ENCODE data around the gene RNF25. TPM values are rescaled to one million over a fixed set of nuclear protein-coding genes. Genes with fewer than 3 reads are reported as not detected.
"Not testable (repeated sequence)": the region's sequence is repeated elsewhere in the genome, so short reads cannot be mapped to it uniquely, and the experiment has no call there.

Gene RNF25
- total RNA-seq, 1 donor = 21.1 TPM

DNA sequence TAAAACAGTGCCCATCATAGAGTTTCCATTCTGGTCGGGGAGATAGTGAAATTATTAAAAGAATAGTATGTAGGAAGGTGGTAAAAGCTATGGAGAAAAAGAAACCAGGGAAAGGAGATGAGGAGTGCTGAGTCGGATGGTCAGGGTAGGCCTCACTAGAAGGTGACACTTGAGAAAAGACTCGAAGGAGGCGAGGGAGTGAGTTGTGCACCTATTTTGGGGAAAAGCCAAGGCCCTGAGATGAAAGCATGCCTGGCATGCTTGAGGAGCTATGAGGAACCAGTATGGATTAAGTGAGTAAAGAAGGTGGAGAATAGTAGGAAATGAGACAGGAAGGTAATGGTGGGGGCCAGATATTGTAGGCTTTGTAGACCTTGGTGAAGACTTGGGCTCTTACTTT is 31.5 kb upstream of the RNF25 start:
- no peaks in the 10 kb centered on the region for H3K4me1 ChIP-seq (ENCODE audit: insufficient read depth, low read length)
- H3K9me3 ChIP-seq (ENCODE audit: low read depth, low read length) = no peaks in the 10 kb centered on the region
- H3K27me3 ChIP-seq (ENCODE audit: insufficient read depth, low read length) = peaks cover 2% of the 10 kb centered on the region
- no peak overlapping the region for H3K4me3 ChIP-seq (ENCODE audit: low read length)

- no peaks in the 10 kb centered on the region for H3K9me3 ChIP-seq (ENCODE audit: low read depth, low read length)
- no peak overlapping the region for H3K4me3 ChIP-seq (ENCODE audit: low read length)
- peaks cover 2% of the 10 kb centered on the region for H3K27me3 ChIP-seq (ENCODE audit: insufficient read depth, low read length)
These were observed 30.0 kb upstream of the RNF25 start for GRCh38 chr2:218701806-218702205.

GRCh38 chr2:218698885-218699284 is 27.1 kb upstream of the RNF25 start:
- Histone ChIP-seq H3K9me3 (ENCODE audit: low read depth, low read length) (no peaks in the 10 kb centered on the region), H3K4me3 (ENCODE audit: low read length) (no peak overlapping the region), H3K27me3 (ENCODE audit: insufficient read depth, low read length) (no peaks in the 10 kb centered on the region), H3K4me1 (ENCODE audit: insufficient read depth, low read length) (no peaks in the 10 kb centered on the region)

More at GRCh38 chr2:218701806-218702205, 30.0 kb upstream of the RNF25 start:
- no peaks in the 10 kb centered on the region for H3K4me1 ChIP-seq (ENCODE audit: insufficient read depth, low read length)

GRCh38 chr2:218694405-218695145 is 22.8 kb upstream of the RNF25 start:
- no peak overlapping the region for H3K4me3 ChIP-seq (ENCODE audit: low read length)
- H3K27me3 ChIP-seq (ENCODE audit: insufficient read depth, low read length) = no peaks in the 10 kb centered on the region
- no peaks in the 10 kb centered on the region for H3K9me3 ChIP-seq (ENCODE audit: low read depth, low read length)
- no peaks in the 10 kb centered on the region for H3K4me1 ChIP-seq (ENCODE audit: insufficient read depth, low read length)

- H3K9me3 ChIP-seq (ENCODE audit: low read depth, low read length) = no peaks in the 10 kb centered on the region
- no peaks in the 10 kb centered on the region for H3K27me3 ChIP-seq (ENCODE audit: insufficient read depth, low read length)
- no peak overlapping the region for H3K4me3 ChIP-seq (ENCODE audit: low read length)
- no peaks in the 10 kb centered on the region for H3K4me1 ChIP-seq (ENCODE audit: insufficient read depth, low read length)
These were observed 19.4 kb upstream of the RNF25 start for GRCh38 chr2:218691234-218691633.

DNA sequence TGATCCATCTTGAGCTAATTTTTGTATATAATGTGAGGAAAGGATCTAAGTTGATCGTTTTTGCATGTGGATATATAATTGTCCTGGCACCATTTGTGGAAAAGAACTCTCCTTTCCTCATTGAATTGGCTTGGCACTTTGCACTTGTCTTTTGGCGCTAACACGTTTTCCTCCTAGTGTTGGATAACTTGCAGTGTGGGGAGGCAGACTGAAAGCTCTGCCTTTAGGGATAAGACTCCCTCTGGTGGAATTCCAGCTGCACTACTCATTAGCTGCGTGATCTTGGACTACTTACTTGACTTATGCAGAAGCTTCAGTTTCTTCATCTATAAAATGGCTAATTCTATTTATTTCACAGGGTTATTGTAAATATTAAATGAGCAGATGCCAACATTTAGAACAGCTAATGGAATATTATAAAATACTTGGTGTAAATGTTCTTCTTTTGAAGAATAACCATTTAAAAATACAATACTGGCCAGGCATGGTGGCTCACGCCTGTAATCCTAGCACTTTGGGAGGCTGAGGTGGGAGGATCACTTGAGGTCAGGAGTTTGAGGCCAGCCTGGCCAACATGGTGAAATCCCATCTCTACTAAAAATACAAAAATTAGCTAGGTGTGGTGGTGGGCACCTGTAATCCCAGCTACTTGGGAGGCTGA is 15.7 kb upstream of the RNF25 start:
- not testable (repeated sequence) for H3K27me3 ChIP-seq (ENCODE audit: insufficient read depth, low read length); H3K4me3 ChIP-seq (ENCODE audit: low read length); H3K9me3 ChIP-seq (ENCODE audit: low read depth, low read length); H3K4me1 ChIP-seq (ENCODE audit: insufficient read depth, low read length)

- Histone ChIP-seq H3K27me3 (ENCODE audit: insufficient read depth, low read length) (no peaks in the 10 kb centered on the region), H3K4me3 (ENCODE audit: low read length) (no peak overlapping the region), H3K4me1 (ENCODE audit: insufficient read depth, low read length) (peaks cover 9% of the 10 kb centered on the region), H3K9me3 (ENCODE audit: low read depth, low read length) (no peaks in the 10 kb centered on the region)
These were observed 8.3 kb upstream of the RNF25 start for GRCh38 chr2:218680061-218680460.

DNA sequence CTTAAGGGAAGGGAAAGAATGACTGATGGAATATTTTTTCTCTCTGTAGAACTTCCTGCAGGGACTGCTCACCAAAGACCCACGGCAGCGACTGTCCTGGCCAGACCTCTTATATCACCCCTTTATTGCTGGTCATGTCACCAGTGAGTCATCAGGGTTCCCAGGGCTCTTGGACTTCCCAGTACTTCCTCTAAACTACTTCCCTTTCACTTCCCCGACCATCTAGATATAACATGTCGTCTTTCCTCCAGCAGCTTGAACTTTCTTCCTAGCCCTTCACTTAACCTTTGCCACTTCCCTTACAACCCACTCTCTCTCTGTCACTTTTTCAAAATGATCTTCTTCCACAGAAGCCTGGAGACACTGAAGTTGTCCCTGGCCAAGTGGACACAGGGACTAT is 7.3 kb upstream of the RNF25 start:
- H3K4me1 ChIP-seq (ENCODE audit: insufficient read depth, low read length) = peaks cover 9% of the 10 kb centered on the region
- no peak overlapping the region for H3K4me3 ChIP-seq (ENCODE audit: low read length)
- H3K9me3 ChIP-seq (ENCODE audit: low read depth, low read length) = no peaks in the 10 kb centered on the region
- no peaks in the 10 kb centered on the region for H3K27me3 ChIP-seq (ENCODE audit: insufficient read depth, low read length)

DNA sequence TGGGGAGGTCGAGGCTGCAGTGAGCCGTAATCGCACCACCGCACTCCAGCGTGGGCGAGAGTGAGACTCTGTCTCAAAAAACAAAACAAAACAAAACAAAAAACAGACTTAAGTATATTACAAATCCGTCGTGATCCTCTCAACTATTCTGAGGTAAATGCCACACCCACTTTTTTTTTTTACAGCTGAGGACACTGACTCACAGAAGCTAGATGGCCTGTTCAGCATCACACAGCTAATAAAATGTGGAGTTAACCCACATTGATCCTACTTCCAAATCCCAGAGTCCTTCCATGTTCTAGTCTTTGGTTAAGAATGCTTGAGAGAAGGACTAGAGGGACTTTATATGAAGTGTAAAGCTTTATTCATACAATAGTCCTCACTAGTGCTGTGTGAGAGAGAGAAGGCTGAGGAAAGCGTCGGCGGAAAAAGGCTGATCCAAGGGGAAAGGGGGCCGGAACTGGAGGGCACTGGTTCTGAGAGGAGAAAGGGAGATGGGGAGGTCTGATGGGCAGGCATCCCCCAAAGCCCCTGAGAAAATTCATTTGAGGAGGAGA is 627 bp downstream of the RNF25 start:
- H3K4me3 ChIP-seq (ENCODE audit: low read length) = peak overlapping the region; percentile 61
- peaks cover 18% of the 10 kb centered on the region for H3K4me1 ChIP-seq (ENCODE audit: insufficient read depth, low read length)
- no peaks in the 10 kb centered on the region for H3K27me3 ChIP-seq (ENCODE audit: insufficient read depth, low read length)
- H3K9me3 ChIP-seq (ENCODE audit: low read depth, low read length) = no peaks in the 10 kb centered on the region

- Histone ChIP-seq H3K27me3 (ENCODE audit: insufficient read depth, low read length) (no peaks in the 10 kb centered on the region), H3K4me3 (ENCODE audit: low read length) (no peak overlapping the region), H3K4me1 (ENCODE audit: insufficient read depth, low read length) (peaks cover 7% of the 10 kb centered on the region), H3K9me3 (ENCODE audit: low read depth, low read length) (no peaks in the 10 kb centered on the region)
These were observed 7.1 kb downstream of the RNF25 start for GRCh38 chr2:218664653-218665052.

- H3K4me1 ChIP-seq (ENCODE audit: insufficient read depth, low read length) = peaks cover 7% of the 10 kb centered on the region
- H3K27me3 ChIP-seq (ENCODE audit: insufficient read depth, low read length) = no peaks in the 10 kb centered on the region
- H3K9me3 ChIP-seq (ENCODE audit: low read depth, low read length) = no peaks in the 10 kb centered on the region
- no peak overlapping the region for H3K4me3 ChIP-seq (ENCODE audit: low read length)
These were observed 7.9 kb downstream of the RNF25 start for GRCh38 chr2:218663901-218664300.

- Histone ChIP-seq H3K4me3 (ENCODE audit: low read length) (no peak overlapping the region), H3K4me1 (ENCODE audit: insufficient read depth, low read length) (peaks cover 16% of the 10 kb centered on the region), H3K27me3 (ENCODE audit: insufficient read depth, low read length) (no peaks in the 10 kb centered on the region), H3K9me3 (ENCODE audit: low read depth, low read length) (no peaks in the 10 kb centered on the region)
These were observed 9.0 kb downstream of the RNF25 start for GRCh38 chr2:218662827-218663226.

GRCh38 chr2:218662377-218662776 is 9.4 kb downstream of the RNF25 start:
- no peaks in the 10 kb centered on the region for H3K9me3 ChIP-seq (ENCODE audit: low read depth, low read length)
- no peak overlapping the region for H3K4me3 ChIP-seq (ENCODE audit: low read length)
- no peaks in the 10 kb centered on the region for H3K27me3 ChIP-seq (ENCODE audit: insufficient read depth, low read length)
- H3K4me1 ChIP-seq (ENCODE audit: insufficient read depth, low read length) = peaks cover 16% of the 10 kb centered on the region

DNA sequence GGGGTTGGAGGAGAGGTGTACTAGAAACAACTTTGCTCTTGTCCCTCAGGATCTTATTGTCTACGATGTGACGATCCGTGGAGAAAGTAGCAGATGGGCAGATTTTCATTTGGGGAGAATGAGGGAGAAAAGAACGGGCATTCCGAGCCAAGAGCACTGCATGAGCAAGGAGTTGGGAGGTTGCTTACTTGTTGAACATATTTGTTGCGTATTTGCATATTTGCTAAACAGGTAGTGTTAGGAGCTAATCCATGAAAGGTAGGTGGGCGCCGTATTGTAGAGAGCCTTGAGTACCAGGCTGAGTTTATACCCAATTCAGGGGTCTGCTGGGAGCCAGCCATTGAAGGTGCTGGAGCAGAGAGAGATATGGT is 11.8 kb downstream of the RNF25 start:
- Histone ChIP-seq H3K4me3 (ENCODE audit: low read length) (peak overlapping the region; percentile 83), H3K4me1 (ENCODE audit: insufficient read depth, low read length) (peaks cover 16% of the 10 kb centered on the region), H3K9me3 (ENCODE audit: low read depth, low read length) (no peaks in the 10 kb centered on the region), H3K27me3 (ENCODE audit: insufficient read depth, low read length) (no peaks in the 10 kb centered on the region)

DNA sequence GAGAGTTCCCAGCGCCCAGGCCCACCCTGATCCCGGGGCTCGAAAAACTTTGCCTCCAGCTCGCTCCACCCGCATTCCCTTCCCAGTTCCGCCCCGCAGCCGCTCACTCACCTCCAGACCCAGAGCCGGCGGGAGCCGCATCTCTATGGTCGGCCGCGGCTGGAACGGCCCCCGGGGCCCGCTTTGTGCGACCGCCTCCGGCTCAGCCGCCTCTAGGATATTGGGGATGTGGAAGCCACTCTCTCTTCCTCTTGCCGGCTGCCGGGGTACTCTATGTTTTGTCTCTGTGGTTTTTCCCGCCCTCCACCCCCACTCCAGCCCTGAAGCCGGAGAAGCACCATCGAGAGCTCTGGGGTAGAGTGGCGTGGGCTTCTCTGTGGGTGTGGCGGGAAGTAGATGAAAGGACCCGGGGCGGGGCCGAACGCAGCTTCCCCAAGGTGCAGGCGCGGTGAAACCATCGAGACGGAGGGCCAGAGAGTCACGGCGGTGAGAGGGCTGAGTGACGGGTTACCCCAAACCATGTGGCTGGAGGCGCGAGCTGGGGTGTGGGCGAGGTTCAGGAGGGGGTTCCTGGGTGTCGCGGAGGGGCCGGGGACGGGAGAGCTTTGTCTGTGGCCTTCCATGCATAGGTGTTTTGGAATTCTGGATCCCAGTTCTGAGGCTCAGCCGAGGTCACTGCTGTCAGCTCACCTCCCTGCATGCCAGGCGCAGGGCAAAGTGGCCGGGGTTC is 12.4 kb downstream of the RNF25 start, which contains the start of the genes BCS1L and ZNF142:
BCS1L (plus strand) TSS at position 426 of the 730 bp plus-strand sequence. CDS start 1,305 bp downstream, outside the sequence.
ZNF142 (minus strand) TSS at position 366 of the 730 bp plus-strand sequence. CDS start 3,194 bp downstream, outside the sequence.
- Histone ChIP-seq H3K27me3 (ENCODE audit: insufficient read depth, low read length) (no peaks in the 10 kb centered on the region), H3K4me3 (ENCODE audit: low read length) (peak within 1 kb of the TSS; percentile 83), H3K4me1 (ENCODE audit: insufficient read depth, low read length) (peaks cover 16% of the 10 kb centered on the region), H3K9me3 (ENCODE audit: low read depth, low read length) (no peaks in the 10 kb centered on the region)

All from mononuclear cell (primary cell).